Sigmoid colon (tissue), 7 donors: ENCODE measurements around the gene HDAC11. TPM values are rescaled to one million over a fixed set of nuclear protein-coding genes. Genes with fewer than 3 reads are reported as not detected.

Source experiments
- DNase-seq: peaks from one replicate; pipeline ENCODE4 v3.0.0-alpha.2; 2019
- H3K27ac ChIP-seq, 4 donors: fragments of 200-600 bp; sonication (generic); one replicate each; pipeline ENCODE4 v1.5.1; 2016 to 2019; ENCODE audit warnings: mild to moderate bottlenecking in 1 of 4
- H3K27me3 ChIP-seq, 3 donors: fragments of 200-600 bp; sonication (generic); one replicate each; pipeline ENCODE4 v1.5.1; 2019; ENCODE audit warnings: mild to moderate bottlenecking in 1 of 3
- H3K36me3 ChIP-seq, 4 donors: fragments of 200-600 bp; sonication (generic); one replicate each; pipeline ENCODE4 v1.5.1; 2016 to 2019
- H3K4me1 ChIP-seq, 4 donors: fragments of 200-600 bp; sonication (generic); one replicate each; pipeline ENCODE4 v1.5.1; 2017 to 2019
- H3K4me3 ChIP-seq, 4 donors: fragments of 200-600 bp; sonication (generic); one replicate each; pipeline ENCODE4 v1.5.1; 2017 to 2019; ENCODE audit warnings: mild to moderate bottlenecking in 2 of 4, moderate library complexity in 1 of 4
- H3K9me3 ChIP-seq, 4 donors: fragments of 200-600 bp in 3 of 4; sonication (generic) in 3 of 4; one replicate each; pipeline versions ENCODE4 v1.5.1 to v1.6.1; 2013 to 2019
- CTCF ChIP-seq, 4 experiments: fragments of 450-650 bp in 3 of 4; fragments of 200-600 bp in 1 of 4; IDR thresholded peaks; one replicate each; pipeline ENCODE4 v1.5.1; 2016 to 2019; ENCODE audit warnings: antibody characterized with exemption in 4 of 4, mild to moderate bottlenecking in 3 of 4, moderate library complexity in 2 of 4
- EP300 ChIP-seq, 4 donors: sonication (generic); formaldehyde crosslinking; IDR thresholded peaks; one replicate each; pipeline ENCODE4 v1.6.1; 2017; ENCODE audit warnings: antibody characterized with exemption in 4 of 4
- POLR2A ChIP-seq, 2 donors: fragments of 450-650 bp; IDR thresholded peaks; one replicate each; pipeline ENCODE4 v1.6.1; 2016; ENCODE audit warnings: antibody characterized with exemption in 2 of 2, mild to moderate bottlenecking in 2 of 2, moderate library complexity in 2 of 2
- POLR2AphosphoS5 ChIP-seq, 4 donors: sonication (generic); formaldehyde crosslinking; IDR thresholded peaks; one replicate each; pipeline ENCODE4 v1.6.1; 2017; ENCODE audit warnings: antibody characterized with exemption in 4 of 4
- WGBS, 2 donors: extraction: QIAGEN DNeasy Blood & Tissue Kit; methylation state at CpG; one replicate each; pipeline ENCODE4 v1.1.7; 2013; 5-methylcytosine and 5-hydroxymethylcytosine counted together
- intact Hi-C: fragments of 100-400 bp; cut with DNase I; formaldehyde crosslinking; loops from one replicate; pipeline ENCODE4 v1.15.1; 2023
- polyA plus RNA-seq, 3 donors: library from polyadenylated mRNA; stranded (reverse); fragments of 200-250 nt; gene quantifications; one replicate each; pipeline ENCODE4 v1.2.3, GENCODE V29; 2013
- total RNA-seq, 4 donors: library from RNA; depleted of rRNA; stranded (reverse); fragments of >200 nt; gene quantifications; one replicate each; pipeline ENCODE4 v1.1.0, GENCODE V29; 2016
- donor health status: healthy with polysubstance abuse.
- donor health status: Bipolar disorder and iron deficiency.
- donor health status: healthy.

Gene HDAC11
- total and polyA plus RNA-seq, 7 donors: 15.5 to 30.3 (median 17.2) TPM

- no peak for DNase-seq
- peaks cover 0 to 13% (median 0%) of the 10 kb centered on the region in 3 donors for H3K27me3 ChIP-seq
- H3K4me1 ChIP-seq: peaks cover 0 to 6% (median 3%) of the 10 kb centered on the region in 4 donors
- WGBS, 2 donors: 76 to 84% methylated on average over 12 of the region's 12 CpGs
- intact Hi-C loops: loop anchor here (10.0 kb wide), 1 partner anchor 479 kb away; no protein-coding TSS in a partner anchor
- H3K27ac ChIP-seq: no peak overlapping the region
- TF ChIP-seq CTCF (IDR thresholded peaks at IDR 0.05) (no peak), POLR2AphosphoS5 (IDR thresholded peaks at IDR 0.05) (no peak), POLR2A (IDR thresholded peaks at IDR 0.05) (no peak), EP300 (IDR thresholded peaks at IDR 0.05) (no peak)
- no peaks in the 10 kb centered on the region for H3K9me3 ChIP-seq
- H3K4me3 ChIP-seq: no peak overlapping the region
- H3K36me3 ChIP-seq: no peaks in the 10 kb centered on the region
These were observed 6.1 kb upstream of the HDAC11 start for GRCh38 chr3:13474021-13474420.

- H3K27ac ChIP-seq: no peak overlapping the region
- H3K4me3 ChIP-seq: no peak overlapping the region
- peaks cover 0 to 13% (median 0%) of the 10 kb centered on the region in 3 donors for H3K27me3 ChIP-seq
- WGBS, 2 donors: 85 to 91% methylated on average over 10 of the region's 10 CpGs
- H3K36me3 ChIP-seq: no peaks in the 10 kb centered on the region
- no peaks in the 10 kb centered on the region for H3K9me3 ChIP-seq
- no peak for DNase-seq
- peaks cover 0 to 10% (median 4%) of the 10 kb centered on the region in 4 donors for H3K4me1 ChIP-seq
- intact Hi-C loops: loop anchor here (10.0 kb wide), 1 partner anchor 480 kb away; no protein-coding TSS in a partner anchor
- TF ChIP-seq EP300 (IDR thresholded peaks at IDR 0.05) (no peak), POLR2A (IDR thresholded peaks at IDR 0.05) (no peak), CTCF (IDR thresholded peaks at IDR 0.05) (no peak), POLR2AphosphoS5 (IDR thresholded peaks at IDR 0.05) (no peak)
These were observed 5.3 kb upstream of the HDAC11 start for GRCh38 chr3:13474776-13475303.

GRCh38 chr3:13475871-13476590 lies 4.1 kb upstream of the HDAC11 start:
- no peak overlapping the region for H3K27ac ChIP-seq
- DNase-seq: no peak
- H3K27me3 ChIP-seq: peaks cover 0 to 13% (median 0%) of the 10 kb centered on the region in 3 donors
- no peaks in the 10 kb centered on the region for H3K9me3 ChIP-seq
- H3K4me3 ChIP-seq: no peak overlapping the region
- H3K36me3 ChIP-seq: no peaks in the 10 kb centered on the region
- peaks cover 0 to 16% (median 10%) of the 10 kb centered on the region in 4 donors for H3K4me1 ChIP-seq
- intact Hi-C loops: loop anchor here (10.0 kb wide), 1 partner anchor 481 kb away; no protein-coding TSS in a partner anchor
- TF ChIP-seq EP300 (IDR thresholded peaks at IDR 0.05) (no peak), POLR2AphosphoS5 (IDR thresholded peaks at IDR 0.05) (no peak), POLR2A (IDR thresholded peaks at IDR 0.05) (no peak), CTCF (IDR thresholded peaks at IDR 0.05) (no peak)
- whole genome bisulfite sequencing, 2 donors: 64% methylated on average over 7 of the region's 7 CpGs

GRCh38 chr3:13477943-13478342 lies 2.2 kb upstream of the HDAC11 start:
- intact Hi-C loops: loop anchor here (10.0 kb wide), 1 partner anchor 483 kb away; no protein-coding TSS in a partner anchor
- WGBS, 2 donors: 85 to 87% methylated on average over 6 of the region's 6 CpGs
- Histone ChIP-seq H3K36me3 (peaks cover 0 to 4% (median 0%) of the 10 kb centered on the region in 4 donors), H3K4me3 (no peak overlapping the region), H3K27me3 (peaks cover 0 to 11% (median 0%) of the 10 kb centered on the region in 3 donors), H3K4me1 (peaks cover 0 to 22% (median 14%) of the 10 kb centered on the region in 4 donors), H3K9me3 (no peaks in the 10 kb centered on the region), H3K27ac (no peak overlapping the region)
- no peak for TF ChIP-seq POLR2AphosphoS5 (IDR thresholded peaks at IDR 0.05)
- TF ChIP-seq POLR2A (IDR thresholded peaks at IDR 0.05): no peak
- no peak for TF ChIP-seq EP300 (IDR thresholded peaks at IDR 0.05)
- no peak for TF ChIP-seq CTCF (IDR thresholded peaks at IDR 0.05)
- no peak for DNase-seq
